Measurements from ENCODE around the gene NCAM2.

- TF ChIP-seq CTCF (IDR thresholded peaks at IDR 0.05) (no peak), POLR2A (IDR thresholded peaks at IDR 0.05; ENCODE audit: low read depth) (no peak), POLR2AphosphoS5 (IDR thresholded peaks at IDR 0.05) (no peak), EP300 (IDR thresholded peaks at IDR 0.05) (no peak)
These were observed 111.5 kb downstream of the NCAM2 start for GRCh38 chr21:21109736-21110135.

All from esophagus muscularis mucosa (tissue), 4 donors.